HepG2 (cell line): Measurements from ENCODE around the gene HLA-DMB. TPM values are rescaled to one million over a fixed set of nuclear protein-coding genes. Genes with fewer than 3 reads are reported as not detected.

ENCODE experiments used
- DR1 ChIP-seq: sonication (generic); formaldehyde crosslinking; IDR thresholded peaks from 2 replicates; pipeline ENCODE4 v1.8.0; 2021; ENCODE audit warnings: mild to moderate bottlenecking, missing genetic modification reagents, inconsistent platforms
- MZF1 ChIP-seq: sonication (generic); formaldehyde crosslinking; IDR thresholded peaks from 2 replicates; pipeline ENCODE4 v1.8.1; 2023; ENCODE audit warnings: mild to moderate bottlenecking, missing genetic modification reagents, borderline replicate concordance
- RBFOX2 ChIP-seq: fragments of 200-400 bp; formaldehyde crosslinking; IDR thresholded peaks from 2 replicates; pipeline ENCODE4 v1.6.1; 2017; ENCODE audit warnings: low read depth, mild to moderate bottlenecking, low read length
- RBM22 ChIP-seq: fragments of 200-400 bp; formaldehyde crosslinking; optimal IDR thresholded peaks from 2 replicates; pipeline ENCODE3; 2017; ENCODE audit warnings: mild to moderate bottlenecking, low read length, moderate library complexity
- RFXANK ChIP-seq: IDR thresholded peaks from 2 replicates; pipeline ENCODE4 v1.6.1; 2016
- THYN1 ChIP-seq: sonication (generic); formaldehyde crosslinking; IDR thresholded peaks from 2 replicates; pipeline ENCODE4 v1.8.1; 2023; ENCODE audit warnings: low read depth, mild to moderate bottlenecking, moderate library complexity, missing genetic modification reagents, borderline replicate concordance
- ZBTB14 ChIP-seq: sonication (generic); formaldehyde crosslinking; IDR thresholded peaks from 2 replicates; pipeline ENCODE4 v1.4.0; 2020; ENCODE audit warnings: missing genetic modification reagents
- ZNF276 ChIP-seq: sonication (generic); formaldehyde crosslinking; IDR thresholded peaks from 2 replicates; pipeline ENCODE4 v1.4.0; 2020; ENCODE audit warnings: mild to moderate bottlenecking, low read depth, missing genetic modification reagents
- ZNF652 ChIP-seq: IDR thresholded peaks from 2 replicates; pipeline ENCODE4 v1.6.1; 2016; ENCODE audit warnings: low read depth, borderline replicate concordance
- polyA plus RNA-seq, 8 experiments: library from polyadenylated mRNA; depleted of rRNA in 3 of 8; stranded (reverse) in 7 of 8; unstranded in 1 of 8; fragments of >200 nt; fragmentation: Illumina TruSeq in 4 of 8; extraction: Trizol in 4 of 8; gene quantifications; 2 replicates each; pipeline versions ENCODE4 v1.2.1 to v1.2.3, GENCODE V29; 2011 to 2016; ENCODE audit warnings: low read depth in 4 of 8, missing spikeins in 1 of 8, mixed read lengths in 1 of 8; ENCODE audit not compliant: insufficient read depth in 1 of 8
- total RNA-seq, 5 experiments: library from RNA; depleted of rRNA; stranded (reverse); fragments of >200 nt; fragmentation: Illumina TruSeq; extraction: Trizol; gene quantifications; 2 replicates each; pipeline ENCODE4 v1.2.3, GENCODE V29; 2016; ENCODE audit warnings: low read depth in 1 of 5
- TF ChIP-seq, protein P1 (sequence below): sonication (generic); formaldehyde crosslinking; IDR thresholded peaks from 2 replicates; pipeline ENCODE4 v1.8.0; 2022; ENCODE audit warnings: missing genetic modification reagents, mild to moderate bottlenecking, moderate library complexity, borderline replicate concordance
- TF ChIP-seq, protein P2 (sequence below): sonication (generic); formaldehyde crosslinking; IDR thresholded peaks from 2 replicates; pipeline ENCODE4 v1.4.0; 2020; ENCODE audit warnings: mild to moderate bottlenecking, missing genetic modification reagents
- TF ChIP-seq, protein P3 (sequence below): sonication (generic); formaldehyde crosslinking; IDR thresholded peaks from 2 replicates; pipeline ENCODE4 v1.5.0; 2020; ENCODE audit warnings: missing genetic modification reagents

HLA-DMB gene
- total and polyA plus RNA-seq, 2 of the 13 experiments (the other 11 are each of a cell fraction or from before 2014, with no cell fraction given), result not detected

GRCh38 chr6:32972353-32973143 is 31.7 kb upstream of the HLA-DMB start (continued):
- TF ChIP-seq ZBTB14 (no peak; the same call in 1 of the 2 replicates), DR1 (no peak; the same call in 1 of the 2 replicates), THYN1 (CRISPR knock-in tag) (0 out of 2 replicates have a peak, but pooled peaks have one; percentile 57), RFXANK (no peak), RBFOX2 (peak; percentile 81), MZF1 (CRISPR knock-in tag) (no peak), ZNF276 (CRISPR knock-in tag) (no peak), ZNF652 (no peak), RBM22 (peak; percentile 60)
- TF ChIP-seq, protein P1, sequence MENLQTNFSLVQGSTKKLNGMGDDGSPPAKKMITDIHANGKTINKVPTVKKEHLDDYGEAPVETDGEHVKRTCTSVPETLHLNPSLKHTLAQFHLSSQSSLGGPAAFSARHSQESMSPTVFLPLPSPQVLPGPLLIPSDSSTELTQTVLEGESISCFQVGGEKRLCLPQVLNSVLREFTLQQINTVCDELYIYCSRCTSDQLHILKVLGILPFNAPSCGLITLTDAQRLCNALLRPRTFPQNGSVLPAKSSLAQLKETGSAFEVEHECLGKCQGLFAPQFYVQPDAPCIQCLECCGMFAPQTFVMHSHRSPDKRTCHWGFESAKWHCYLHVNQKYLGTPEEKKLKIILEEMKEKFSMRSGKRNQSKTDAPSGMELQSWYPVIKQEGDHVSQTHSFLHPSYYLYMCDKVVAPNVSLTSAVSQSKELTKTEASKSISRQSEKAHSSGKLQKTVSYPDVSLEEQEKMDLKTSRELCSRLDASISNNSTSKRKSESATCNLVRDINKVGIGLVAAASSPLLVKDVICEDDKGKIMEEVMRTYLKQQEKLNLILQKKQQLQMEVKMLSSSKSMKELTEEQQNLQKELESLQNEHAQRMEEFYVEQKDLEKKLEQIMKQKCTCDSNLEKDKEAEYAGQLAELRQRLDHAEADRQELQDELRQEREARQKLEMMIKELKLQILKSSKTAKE, result peak; percentile 49
- TF ChIP-seq, protein P2, sequence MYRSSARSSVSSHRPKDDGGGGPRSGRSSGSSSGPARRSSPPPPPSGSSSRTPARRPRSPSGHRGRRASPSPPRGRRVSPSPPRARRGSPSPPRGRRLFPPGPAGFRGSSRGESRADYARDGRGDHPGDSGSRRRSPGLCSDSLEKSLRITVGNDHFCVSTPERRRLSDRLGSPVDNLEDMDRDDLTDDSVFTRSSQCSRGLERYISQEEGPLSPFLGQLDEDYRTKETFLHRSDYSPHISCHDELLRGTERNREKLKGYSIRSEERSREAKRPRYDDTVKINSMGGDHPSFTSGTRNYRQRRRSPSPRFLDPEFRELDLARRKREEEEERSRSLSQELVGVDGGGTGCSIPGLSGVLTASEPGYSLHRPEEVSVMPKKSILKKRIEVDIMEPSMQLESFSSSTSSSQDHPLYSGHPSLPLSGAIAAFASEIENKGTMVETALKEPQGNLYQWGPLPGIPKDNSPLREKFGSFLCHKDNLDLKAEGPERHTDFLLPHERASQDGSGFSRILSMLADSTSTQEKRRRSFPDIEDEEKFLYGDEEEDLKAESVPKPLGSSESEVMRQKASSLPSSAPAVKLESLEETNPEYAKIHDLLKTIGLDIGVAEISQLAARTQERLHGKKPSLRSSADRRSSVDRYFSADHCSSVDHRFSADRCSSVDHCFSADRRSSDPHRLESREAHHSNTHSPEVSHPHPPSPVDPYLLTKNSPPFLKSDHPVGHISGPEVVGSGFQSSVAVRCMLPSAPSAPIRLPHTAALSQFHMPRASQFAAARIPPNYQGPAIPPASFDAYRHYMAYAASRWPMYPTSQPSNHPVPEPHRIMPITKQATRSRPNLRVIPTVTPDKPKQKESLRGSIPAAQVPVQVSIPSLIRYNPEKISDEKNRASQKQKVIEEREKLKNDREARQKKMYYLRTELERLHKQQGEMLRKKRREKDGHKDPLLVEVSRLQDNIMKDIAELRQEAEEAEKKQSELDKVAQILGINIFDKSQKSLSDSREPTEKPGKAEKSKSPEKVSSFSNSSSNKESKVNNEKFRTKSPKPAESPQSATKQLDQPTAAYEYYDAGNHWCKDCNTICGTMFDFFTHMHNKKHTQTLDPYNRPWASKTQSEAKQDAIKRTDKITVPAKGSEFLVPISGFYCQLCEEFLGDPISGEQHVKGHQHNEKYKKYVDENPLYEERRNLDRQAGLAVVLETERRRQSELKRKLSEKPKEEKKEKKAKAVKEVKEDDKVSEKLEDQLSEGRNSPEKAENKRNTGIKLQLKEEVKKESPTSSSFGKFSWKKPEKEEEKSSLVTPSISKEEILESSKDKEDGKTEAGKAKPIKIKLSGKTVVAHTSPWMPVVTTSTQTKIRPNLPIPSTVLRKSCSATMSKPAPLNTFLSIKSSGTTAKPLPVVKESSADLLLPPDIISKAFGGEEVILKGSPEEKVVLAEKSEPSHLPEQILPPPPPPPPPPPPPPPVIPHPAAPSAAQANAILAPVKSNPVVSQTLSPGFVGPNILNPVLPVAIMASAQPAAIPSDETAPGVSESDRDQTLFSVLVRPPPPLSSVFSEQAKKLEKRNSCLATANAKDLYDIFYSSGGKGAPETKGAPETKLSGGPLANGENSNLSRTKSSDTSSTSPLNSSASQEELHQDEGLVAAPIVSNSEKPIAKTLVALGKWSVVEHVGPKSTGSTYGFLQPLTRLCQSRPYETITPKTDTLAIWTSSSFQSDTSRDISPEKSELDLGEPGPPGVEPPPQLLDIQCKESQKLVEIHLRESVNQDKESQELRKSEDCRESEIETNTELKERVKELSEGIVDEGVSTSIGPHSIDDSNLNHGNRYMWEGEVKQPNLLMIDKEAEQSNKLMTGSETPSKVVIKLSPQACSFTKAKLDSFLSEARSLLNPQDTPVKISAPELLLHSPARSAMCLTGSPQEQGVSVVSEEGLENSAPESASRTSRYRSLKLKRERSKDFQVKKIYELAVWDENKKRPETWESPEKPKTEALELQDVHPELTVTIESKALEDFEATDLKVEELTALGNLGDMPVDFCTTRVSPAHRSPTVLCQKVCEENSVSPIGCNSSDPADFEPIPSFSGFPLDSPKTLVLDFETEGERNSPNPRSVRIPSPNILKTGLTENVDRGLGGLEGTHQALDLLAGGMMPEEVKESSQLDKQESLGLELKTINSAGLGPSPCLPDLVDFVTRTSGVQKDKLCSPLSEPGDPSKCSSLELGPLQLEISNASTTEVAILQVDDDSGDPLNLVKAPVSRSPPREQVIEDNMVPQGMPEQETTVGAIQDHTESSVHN (CRISPR knock-in tag), result no peak
- TF ChIP-seq, protein P3, sequence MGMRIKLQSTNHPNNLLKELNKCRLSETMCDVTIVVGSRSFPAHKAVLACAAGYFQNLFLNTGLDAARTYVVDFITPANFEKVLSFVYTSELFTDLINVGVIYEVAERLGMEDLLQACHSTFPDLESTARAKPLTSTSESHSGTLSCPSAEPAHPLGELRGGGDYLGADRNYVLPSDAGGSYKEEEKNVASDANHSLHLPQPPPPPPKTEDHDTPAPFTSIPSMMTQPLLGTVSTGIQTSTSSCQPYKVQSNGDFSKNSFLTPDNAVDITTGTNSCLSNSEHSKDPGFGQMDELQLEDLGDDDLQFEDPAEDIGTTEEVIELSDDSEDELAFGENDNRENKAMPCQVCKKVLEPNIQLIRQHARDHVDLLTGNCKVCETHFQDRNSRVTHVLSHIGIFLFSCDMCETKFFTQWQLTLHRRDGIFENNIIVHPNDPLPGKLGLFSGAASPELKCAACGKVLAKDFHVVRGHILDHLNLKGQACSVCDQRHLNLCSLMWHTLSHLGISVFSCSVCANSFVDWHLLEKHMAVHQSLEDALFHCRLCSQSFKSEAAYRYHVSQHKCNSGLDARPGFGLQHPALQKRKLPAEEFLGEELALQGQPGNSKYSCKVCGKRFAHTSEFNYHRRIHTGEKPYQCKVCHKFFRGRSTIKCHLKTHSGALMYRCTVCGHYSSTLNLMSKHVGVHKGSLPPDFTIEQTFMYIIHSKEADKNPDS (CRISPR knock-in tag), result no peak
